OCI-LY7 (cell line): ENCODE data around the gene IRF3. TPM values are rescaled to one million over a fixed set of nuclear protein-coding genes. Genes with fewer than 3 reads are reported as not detected.

Experiments used
- BruUV-seq: library from RNA; stranded (reverse); fragments of 400-500 nt; replicated peaks from 2 replicates; lab custom pipeline; 2021; lab: Mats Ljungman, UMichigan
- CTCF ChIA-PET: fragments of 300-600 bp; sonication (Branson Sonifier 250); formaldehyde crosslinking; loops from one replicate; lab custom pipeline; 2022; ENCODE audit warnings: antibody characterized with exemption; ENCODE audit not compliant: unreplicated experiment; lab: Charles Lee
- POLR2A ChIA-PET: fragments of 300-600 bp; sonication (Branson Sonifier 250); formaldehyde crosslinking; loops from one replicate; lab custom pipeline; 2022; ENCODE audit warnings: antibody characterized with exemption; lab: Charles Lee
- DNase-seq: peaks from one replicate; pipeline ENCODE4 v3.0.0-alpha.2; 2015; ENCODE audit warnings: low spot score
- H2AFZ ChIP-seq: fragments of 200-600 bp; sonication (generic), shearing (Covaris generic); 2 replicates; pipeline ENCODE4 v1.6.1; 2014; ENCODE audit warnings: mild to moderate bottlenecking, antibody characterized with exemption, low read length, moderate library complexity
- H3K27ac ChIP-seq: fragments of 200-600 bp; sonication (generic); 2 replicates; pipeline ENCODE4 v1.5.1; 2014; ENCODE audit warnings: mixed run types, low read depth, mild to moderate bottlenecking, moderate library complexity, low read length, inconsistent platforms; ENCODE audit not compliant: poor library complexity, severe bottlenecking
- H3K36me3 ChIP-seq: fragments of 200-600 bp; sonication (generic); 2 replicates; pipeline ENCODE4 v1.6.1; 2014; ENCODE audit warnings: mild to moderate bottlenecking, antibody characterized with exemption, low read length, moderate library complexity, mixed read lengths; ENCODE audit not compliant: insufficient read depth
- H3K4me1 ChIP-seq: fragments of 200-600 bp; sonication (generic); 2 replicates; pipeline ENCODE4 v1.5.1; 2014; ENCODE audit warnings: mild to moderate bottlenecking, low read length; ENCODE audit not compliant: insufficient read depth, poor library complexity, severe bottlenecking
- H3K4me2 ChIP-seq: fragments of 200-600 bp; sonication (generic); 2 replicates; pipeline ENCODE4 v1.6.1; 2014; ENCODE audit warnings: mild to moderate bottlenecking, low read length
- H3K4me3 ChIP-seq: fragments of 200-600 bp; sonication (generic); 2 replicates; pipeline ENCODE4 v1.5.1; 2014; ENCODE audit warnings: mild to moderate bottlenecking, low read depth, low read length; ENCODE audit not compliant: poor library complexity, severe bottlenecking
- H3K79me2 ChIP-seq: fragments of 200-600 bp; sonication (generic); 2 replicates; pipeline ENCODE4 v1.6.1; 2016; ENCODE audit warnings: low read depth, mild to moderate bottlenecking, low read length, moderate library complexity, mixed read lengths; ENCODE audit not compliant: insufficient read depth
- H3K9me2 ChIP-seq: fragments of 200-600 bp; sonication (generic); 2 replicates; pipeline ENCODE4 v1.6.1; 2016; ENCODE audit warnings: mild to moderate bottlenecking, low read length, mixed read lengths; ENCODE audit not compliant: insufficient read depth
- H3K9me3 ChIP-seq: fragments of 200-600 bp; sonication (generic); 2 replicates; pipeline ENCODE4 v1.6.1; 2014; ENCODE audit warnings: mild to moderate bottlenecking, mixed run types, low read length, mixed read lengths
- H4K20me1 ChIP-seq: fragments of 200-600 bp; sonication (generic); 2 replicates; pipeline ENCODE4 v1.6.1; 2014; ENCODE audit warnings: mild to moderate bottlenecking, antibody characterized with exemption, low read length, moderate library complexity, mixed read lengths; ENCODE audit not compliant: insufficient read depth
- CTCF ChIP-seq: fragments of 200-600 bp; sonication (generic); conservative IDR thresholded peaks from 2 replicates; pipeline ENCODE4 v1.5.1; 2014; ENCODE audit warnings: mild to moderate bottlenecking, antibody characterized with exemption, low read length, moderate library complexity, mixed read lengths
- EZH2phosphoT487 ChIP-seq: fragments of 200-600 bp; sonication (generic); IDR thresholded peaks from 2 replicates; pipeline ENCODE4 v1.6.1; 2018; ENCODE audit warnings: low read depth, borderline replicate concordance, mild to moderate bottlenecking, mixed run types, antibody characterized with exemption, low read length, moderate library complexity, mixed read lengths
- intact Hi-C: fragments of 100-400 bp; cut with micrococcal nuclease; formaldehyde crosslinking; loops from one replicate; pipeline ENCODE4 v1.10.0; 2022; ENCODE audit not compliant: unreplicated experiment
- total RNA-seq, 2 experiments: library from RNA; depleted of rRNA in 1 of 2; stranded (reverse); fragments of >200 nt in 1 of 2; shearing (Covaris generic) in 1 of 2; gene quantifications; 2 replicates each; pipeline ENCODE4 v1.2.3, GENCODE V29; 2014 to 2022

Gene IRF3
- total RNA-seq, 2 experiments from 2014 or later = 96.6 to 116 TPM

GRCh38 chr19:49658566-49659442, 6.9 kb downstream of the IRF3 start:
- H3K4me1 ChIP-seq = peaks cover 2% of the 10 kb centered on the region
- H3K27ac ChIP-seq = no peak overlapping the region
- H3K4me2 ChIP-seq = no peak overlapping the region
- intact Hi-C loops = no loop called here
- no peak overlapping the region for H2AFZ ChIP-seq
- no peaks in the 10 kb centered on the region for H3K9me2 ChIP-seq
- no peaks in the 10 kb centered on the region for H4K20me1 ChIP-seq
- BruUV-seq = no TSS peak
- H3K9me3 ChIP-seq = no peaks in the 10 kb centered on the region
- ChIA-PET POLR2A (no interaction called here), CTCF (no interaction called here)
- no peak for DNase-seq
- H3K36me3 ChIP-seq = peaks cover 89% of the 10 kb centered on the region
- no peak overlapping the region for H3K4me3 ChIP-seq
- no peak for TF ChIP-seq EZH2phosphoT487
- TF ChIP-seq CTCF = no peak
- H3K79me2 ChIP-seq = peaks cover 7% of the 10 kb centered on the region; the same call in 1 of the 2 replicates

DNA sequence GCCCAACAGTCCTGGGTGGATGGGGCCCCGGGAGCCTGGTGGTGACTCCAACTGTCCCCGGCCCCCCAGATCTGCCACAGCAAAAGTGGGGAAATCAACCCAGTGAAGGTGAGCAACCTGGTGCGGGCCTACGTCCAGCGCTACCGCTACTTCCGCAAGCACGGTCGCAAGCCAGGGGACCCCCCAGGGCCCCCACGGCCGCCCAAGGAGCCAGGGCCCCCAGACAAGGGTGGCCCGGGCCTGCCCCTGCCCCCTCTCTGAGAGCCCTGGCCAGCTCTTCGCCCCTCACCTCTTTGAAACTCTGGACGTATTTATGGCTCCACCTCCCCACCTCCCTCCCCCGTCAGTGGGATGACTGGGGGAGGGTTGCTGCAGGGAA, 7.5 kb downstream of the IRF3 start:
- DNase-seq = no peak
- ChIA-PET POLR2A (interaction anchor here (0.5 kb wide), 1 partner anchor 9 kb away, joined by 3 read pairs; no protein-coding TSS in a partner anchor), CTCF (no interaction called here)
- Histone ChIP-seq H3K4me1 (no peaks in the 10 kb centered on the region), H3K27ac (no peak overlapping the region), H2AFZ (no peak overlapping the region), H3K79me2 (no peaks in the 10 kb centered on the region), H3K36me3 (peaks cover 91% of the 10 kb centered on the region), H3K4me2 (no peak overlapping the region), H3K9me3 (no peaks in the 10 kb centered on the region), H3K4me3 (no peak overlapping the region), H3K9me2 (no peaks in the 10 kb centered on the region), H4K20me1 (no peaks in the 10 kb centered on the region)
- no peak for TF ChIP-seq CTCF
- no peak for TF ChIP-seq EZH2phosphoT487
- TSS peak; percentile 67 for BruUV-seq
- intact Hi-C loops = no loop called here
